A673 (cell line): Measurements from ENCODE around the gene TAF11L12. TPM values are rescaled to one million over a fixed set of nuclear protein-coding genes. Genes with fewer than 3 reads are reported as not detected.
"Not testable (repeated sequence)": the region's sequence is repeated elsewhere in the genome, so short reads cannot be mapped to it uniquely, and the experiment has no call there.

Experiments
- BruUV-seq: library from RNA; stranded (reverse); fragments of 400-500 nt; replicated peaks from 2 replicates; lab custom pipeline; 2021; lab: Mats Ljungman, UMichigan
- CTCF ChIA-PET: fragments of 300-600 bp; sonication (Branson Sonifier 250); formaldehyde crosslinking; loops from one replicate; lab custom pipeline; 2022; ENCODE audit warnings: antibody characterized with exemption; lab: Charles Lee
- POLR2A ChIA-PET: fragments of 300-600 bp; sonication (Branson Sonifier 250); formaldehyde crosslinking; loops from one replicate; lab custom pipeline; 2022; ENCODE audit warnings: antibody characterized with exemption; ENCODE audit not compliant: low non-redundant PET; lab: Charles Lee
- DNase-seq: peaks from one replicate; pipeline ENCODE4 v3.0.0-alpha.2; 2015; ENCODE audit warnings: low spot score
- H3K27ac ChIP-seq: fragments of 200-600 bp; sonication (generic); 2 replicates; pipeline ENCODE4 v1.5.1; 2016; ENCODE audit warnings: mixed run types, low read depth, mild to moderate bottlenecking, mixed read lengths, antibody characterized with exemption, low read length; ENCODE audit not compliant: poor library complexity, severe bottlenecking
- H3K27me3 ChIP-seq: fragments of 200-600 bp; sonication (generic); replicated peaks from 2 replicates; pipeline ENCODE4 v1.6.1; 2017; ENCODE audit warnings: mixed run types, low read depth, mild to moderate bottlenecking, mixed read lengths, antibody characterized with exemption, low read length; ENCODE audit not compliant: insufficient read depth, poor library complexity
- H3K36me3 ChIP-seq: fragments of 200-600 bp; sonication (generic); 2 replicates; pipeline ENCODE4 v1.6.1; 2016; ENCODE audit warnings: mixed run types, mild to moderate bottlenecking, mixed read lengths, antibody characterized with exemption, low read length; ENCODE audit not compliant: insufficient read depth, poor library complexity, severe bottlenecking
- H3K4me1 ChIP-seq: fragments of 200-600 bp; sonication (generic); 2 replicates; pipeline ENCODE4 v1.6.1; 2017; ENCODE audit warnings: mixed run types, mild to moderate bottlenecking, mixed read lengths, antibody characterized with exemption, low read length; ENCODE audit not compliant: insufficient read depth, poor library complexity, severe bottlenecking
- H3K4me3 ChIP-seq: fragments of 200-600 bp; sonication (generic); 2 replicates; pipeline ENCODE4 v1.5.1; 2016; ENCODE audit warnings: low read depth, mixed run types, mild to moderate bottlenecking, mixed read lengths, low read length; ENCODE audit not compliant: poor library complexity, severe bottlenecking
- H3K9me3 ChIP-seq: fragments of 200-600 bp; sonication (generic); 2 replicates; pipeline ENCODE4 v1.6.1; 2016; ENCODE audit warnings: mixed run types, low read depth, mild to moderate bottlenecking, mixed read lengths, antibody characterized with exemption, low read length; ENCODE audit not compliant: poor library complexity, severe bottlenecking
- EZH2 ChIP-seq: fragments of 200-600 bp; sonication (generic); IDR thresholded peaks from 2 replicates; pipeline ENCODE4 v1.6.1; 2017; ENCODE audit warnings: borderline replicate concordance, low read depth, mild to moderate bottlenecking, mixed read lengths, antibody characterized with exemption, low read length; ENCODE audit not compliant: poor library complexity, severe bottlenecking
- intact Hi-C: fragments of 100-400 bp; cut with micrococcal nuclease; formaldehyde crosslinking; loops from one replicate; pipeline ENCODE4 v1.10.0; 2022; ENCODE audit not compliant: unreplicated experiment
- total RNA-seq: library from RNA; stranded (reverse); gene quantifications from 2 replicates; pipeline ENCODE4 v1.2.3, GENCODE V29; 2021
- TF ChIP-seq, protein P1 (sequence below): fragments of 300-800, 200-600 bp; sonication (generic); conservative IDR thresholded peaks from 2 replicates; pipeline ENCODE4 v1.5.1; 2017; ENCODE audit warnings: low read depth, mild to moderate bottlenecking, antibody characterized with exemption, low read length, moderate library complexity, mixed read lengths

Gene TAF11L12
- total RNA-seq, 1 experiment from 2014 or later = not detected

- no peak for TF ChIP-seq EZH2
- TF ChIP-seq, protein P1, sequence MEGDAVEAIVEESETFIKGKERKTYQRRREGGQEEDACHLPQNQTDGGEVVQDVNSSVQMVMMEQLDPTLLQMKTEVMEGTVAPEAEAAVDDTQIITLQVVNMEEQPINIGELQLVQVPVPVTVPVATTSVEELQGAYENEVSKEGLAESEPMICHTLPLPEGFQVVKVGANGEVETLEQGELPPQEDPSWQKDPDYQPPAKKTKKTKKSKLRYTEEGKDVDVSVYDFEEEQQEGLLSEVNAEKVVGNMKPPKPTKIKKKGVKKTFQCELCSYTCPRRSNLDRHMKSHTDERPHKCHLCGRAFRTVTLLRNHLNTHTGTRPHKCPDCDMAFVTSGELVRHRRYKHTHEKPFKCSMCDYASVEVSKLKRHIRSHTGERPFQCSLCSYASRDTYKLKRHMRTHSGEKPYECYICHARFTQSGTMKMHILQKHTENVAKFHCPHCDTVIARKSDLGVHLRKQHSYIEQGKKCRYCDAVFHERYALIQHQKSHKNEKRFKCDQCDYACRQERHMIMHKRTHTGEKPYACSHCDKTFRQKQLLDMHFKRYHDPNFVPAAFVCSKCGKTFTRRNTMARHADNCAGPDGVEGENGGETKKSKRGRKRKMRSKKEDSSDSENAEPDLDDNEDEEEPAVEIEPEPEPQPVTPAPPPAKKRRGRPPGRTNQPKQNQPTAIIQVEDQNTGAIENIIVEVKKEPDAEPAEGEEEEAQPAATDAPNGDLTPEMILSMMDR = no peak
- Histone ChIP-seq H3K27me3 (no peaks in the 10 kb centered on the region), H3K9me3 (no peaks in the 10 kb centered on the region), H3K4me1 (no peaks in the 10 kb centered on the region), H3K27ac (no peak overlapping the region), H3K4me3 (no peak overlapping the region), H3K36me3 (no peaks in the 10 kb centered on the region)
- ChIA-PET POLR2A (interaction anchor here (0.5 kb wide), 1 partner anchor 285 kb away, joined by 3 read pairs; no protein-coding TSS in a partner anchor), CTCF (no interaction called here)
- intact Hi-C loops = no loop called here
- no peak for DNase-seq
- BruUV-seq = no TSS peak
Observed at GRCh38 chr5:17604951-17605350, 5.2 kb upstream of the TAF11L12 start.

DNA sequence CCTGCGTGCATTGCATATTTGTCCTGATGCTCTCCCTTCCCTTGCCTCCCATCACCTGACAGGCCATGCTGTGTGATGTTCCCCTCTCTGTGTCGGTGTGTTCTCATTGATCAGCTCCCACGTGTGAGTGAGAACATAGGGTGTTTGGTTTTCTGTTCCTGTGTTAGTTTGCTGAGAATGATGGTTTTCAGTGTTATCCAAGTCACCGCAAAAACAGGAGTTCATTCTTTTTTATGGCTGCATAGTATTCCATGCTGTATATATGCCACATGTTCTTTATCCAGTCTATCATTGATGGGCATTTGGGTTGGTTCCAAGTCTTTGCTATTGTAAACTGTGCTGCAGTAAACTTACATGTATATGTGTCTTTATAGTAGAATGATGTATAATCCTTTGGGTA is 2.7 kb upstream of the TAF11L12 start:
- intact Hi-C loops, DNase-seq, CTCF ChIA-PET, H3K27ac ChIP-seq, H3K36me3 ChIP-seq, POLR2A ChIA-PET, H3K27me3 ChIP-seq, BruUV-seq, H3K4me1 ChIP-seq, H3K4me3 ChIP-seq, H3K9me3 ChIP-seq: not testable (repeated sequence)

DNA sequence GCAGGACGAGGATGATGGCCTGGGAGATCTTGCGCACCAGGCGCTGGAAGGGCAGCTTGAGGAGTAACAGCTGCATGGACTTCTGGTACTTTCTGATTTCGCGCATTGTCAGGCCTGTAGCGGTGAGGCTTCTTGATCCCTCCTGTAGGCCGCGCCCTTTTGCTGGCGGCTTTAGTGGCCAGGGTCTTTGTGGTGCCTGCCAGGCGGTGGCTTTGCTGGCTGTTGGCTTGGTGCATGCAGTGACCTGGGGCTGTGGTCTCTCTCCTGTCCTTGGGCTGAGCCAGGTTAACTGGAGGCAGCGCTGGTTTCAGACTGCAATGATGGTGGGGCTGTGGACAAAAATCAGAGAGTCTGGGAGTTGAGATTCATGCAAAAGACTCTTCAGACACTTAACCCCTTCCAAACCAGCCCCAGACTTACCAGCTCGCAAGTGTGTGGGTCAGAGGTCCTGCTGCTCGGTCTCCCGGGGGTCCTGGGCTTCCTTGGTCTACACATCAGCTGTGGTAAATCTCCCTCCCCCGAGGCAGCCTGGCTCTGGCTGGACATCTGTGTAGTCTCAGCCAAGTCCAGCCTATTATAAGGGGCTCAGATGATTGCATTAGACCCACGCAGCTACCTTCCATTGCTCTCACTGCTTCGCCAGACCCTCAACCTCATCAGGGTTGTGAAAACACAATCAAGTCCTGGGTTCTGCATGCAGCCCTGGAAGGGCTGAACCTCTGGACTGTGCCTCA is 4.8 kb downstream of the TAF11L12 start:
- Histone ChIP-seq H3K4me1 (no peaks in the 10 kb centered on the region), H3K36me3 (no peaks in the 10 kb centered on the region), H3K27ac (no peak overlapping the region), H3K27me3 (no peaks in the 10 kb centered on the region), H3K9me3 (no peaks in the 10 kb centered on the region), H3K4me3 (no peak overlapping the region)
- TF ChIP-seq, protein P1 = no peak
- no peak for TF ChIP-seq EZH2
- no TSS peak for BruUV-seq
- ChIA-PET CTCF (no interaction called here), POLR2A (no interaction called here)
- no peak for DNase-seq
- intact Hi-C loops = no loop called here

DNA sequence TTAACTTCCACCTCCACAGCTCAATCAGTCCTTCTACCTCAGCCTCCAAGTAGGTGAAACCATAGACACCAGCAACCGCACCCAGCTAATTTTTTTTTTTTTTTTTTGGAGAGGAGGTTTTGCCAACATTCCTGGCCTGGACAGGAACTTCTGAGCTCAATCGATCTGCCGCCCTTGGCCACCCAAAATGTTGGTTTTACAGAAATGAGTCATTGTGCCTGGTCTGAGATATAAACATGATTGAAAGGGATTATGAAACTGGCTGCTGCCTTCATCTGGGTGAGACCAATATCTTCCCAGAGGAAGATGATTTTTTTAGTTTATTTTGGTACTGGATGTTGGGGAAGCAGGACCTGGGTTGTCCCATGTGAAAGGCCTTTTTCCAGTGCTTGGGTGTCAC is 9.2 kb downstream of the TAF11L12 start:
- no peaks in the 10 kb centered on the region for H3K9me3 ChIP-seq
- CTCF ChIA-PET = no interaction called here
- H3K4me1 ChIP-seq = no peaks in the 10 kb centered on the region
- DNase-seq = no peak
- no peak overlapping the region for H3K4me3 ChIP-seq
- no TSS peak for BruUV-seq
- no peaks in the 10 kb centered on the region for H3K27me3 ChIP-seq
- no peak overlapping the region for H3K27ac ChIP-seq
- intact Hi-C loops = no loop called here
- H3K36me3 ChIP-seq = no peaks in the 10 kb centered on the region
- TF ChIP-seq, protein P1 = no peak
- no peak for TF ChIP-seq EZH2
- POLR2A ChIA-PET = no interaction called here
